OCI-LY3 (cell line): ENCODE measurements around the gene CACNA1B.

Source experiments
- EZH2phosphoT487 ChIP-seq: fragments of 200-600 bp; shearing (Covaris generic); IDR thresholded peaks from 2 replicates; pipeline ENCODE4 v1.6.1; 2018; ENCODE audit warnings: antibody characterized with exemption, mixed run types, low read depth
- TF ChIP-seq, protein P1 (sequence below): fragments of 200-600, 300-600 bp; sonication (generic); IDR thresholded peaks from 2 replicates; pipeline ENCODE4 v1.5.1; 2014; ENCODE audit warnings: antibody characterized with exemption, low read length, low read depth

DNA sequence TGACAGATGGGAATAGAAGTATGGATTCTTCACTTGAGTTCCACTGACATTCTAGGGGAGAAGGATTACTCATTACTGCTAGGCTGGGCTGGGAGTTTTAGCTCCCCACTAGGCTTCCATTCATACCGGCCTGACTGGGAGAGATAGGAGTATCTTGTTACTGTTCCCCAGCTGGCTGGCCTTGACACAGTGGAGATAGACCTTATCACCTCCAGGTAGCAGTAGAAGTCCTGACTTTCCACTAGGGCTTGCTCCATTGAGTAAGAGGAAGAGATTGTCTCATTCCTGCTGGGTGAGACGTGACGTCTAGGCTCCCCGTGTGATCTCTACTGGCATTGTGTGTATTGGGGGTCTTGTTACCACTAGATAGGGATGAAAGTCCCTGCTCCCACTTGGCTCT lies 156.4 kb downstream of the CACNA1B start:
- TF ChIP-seq, protein P1, sequence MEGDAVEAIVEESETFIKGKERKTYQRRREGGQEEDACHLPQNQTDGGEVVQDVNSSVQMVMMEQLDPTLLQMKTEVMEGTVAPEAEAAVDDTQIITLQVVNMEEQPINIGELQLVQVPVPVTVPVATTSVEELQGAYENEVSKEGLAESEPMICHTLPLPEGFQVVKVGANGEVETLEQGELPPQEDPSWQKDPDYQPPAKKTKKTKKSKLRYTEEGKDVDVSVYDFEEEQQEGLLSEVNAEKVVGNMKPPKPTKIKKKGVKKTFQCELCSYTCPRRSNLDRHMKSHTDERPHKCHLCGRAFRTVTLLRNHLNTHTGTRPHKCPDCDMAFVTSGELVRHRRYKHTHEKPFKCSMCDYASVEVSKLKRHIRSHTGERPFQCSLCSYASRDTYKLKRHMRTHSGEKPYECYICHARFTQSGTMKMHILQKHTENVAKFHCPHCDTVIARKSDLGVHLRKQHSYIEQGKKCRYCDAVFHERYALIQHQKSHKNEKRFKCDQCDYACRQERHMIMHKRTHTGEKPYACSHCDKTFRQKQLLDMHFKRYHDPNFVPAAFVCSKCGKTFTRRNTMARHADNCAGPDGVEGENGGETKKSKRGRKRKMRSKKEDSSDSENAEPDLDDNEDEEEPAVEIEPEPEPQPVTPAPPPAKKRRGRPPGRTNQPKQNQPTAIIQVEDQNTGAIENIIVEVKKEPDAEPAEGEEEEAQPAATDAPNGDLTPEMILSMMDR: no peak
- no peak for TF ChIP-seq EZH2phosphoT487
